Astrocyte of the cerebellum (primary cell): ENCODE results near the gene CCND1.
A peak's percentile ranks its signal among the peaks of the same experiment; 100 is the strongest.

Experiments
- DNase-seq: peaks from one replicate; pipeline ENCODE4 v3.0.0-alpha.2; 2011; ENCODE audit warnings: low read depth
- H3K4me3 ChIP-seq: 2 replicates; pipeline ENCODE4 v1.5.1; 2011; ENCODE audit warnings: mild to moderate bottlenecking, low read depth, low read length, moderate library complexity
- in situ Hi-C: cut with HindIII; loops from 2 replicates; pipeline ENCODE4 v1.10.0; 2017; ENCODE audit warnings: low sequenced_read_pairs
- TF ChIP-seq, protein P1 (sequence below): IDR thresholded peaks from 2 replicates; pipeline ENCODE4 v1.5.1; 2012; ENCODE audit warnings: low read length, low read depth, moderate library complexity, mild to moderate bottlenecking; ENCODE audit errors: missing control alignments

The CCND1 gene

DNA sequence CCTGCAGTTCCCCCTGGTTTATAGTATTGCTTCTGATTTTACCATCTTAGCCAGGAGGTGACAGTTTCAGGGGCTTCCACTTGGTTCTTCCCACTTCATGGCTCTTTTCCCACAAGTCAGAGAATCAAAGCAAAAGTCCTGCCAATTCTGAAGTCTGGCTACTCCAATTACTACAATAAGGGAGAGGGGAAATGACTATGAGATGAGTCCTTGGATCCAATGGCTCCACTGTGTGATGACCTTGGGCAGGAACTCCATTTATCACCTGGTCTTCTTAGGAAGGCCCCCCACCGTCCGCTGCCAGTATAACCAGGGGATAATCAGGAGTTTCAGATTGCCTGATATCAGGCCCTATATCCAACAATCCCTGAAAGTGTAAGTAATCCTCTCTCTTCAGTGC lies 31.6 kb upstream of the CCND1 start:
- no peak overlapping the region for H3K4me3 ChIP-seq
- DNase-seq: peak; percentile 5
- in situ Hi-C loops: no loop called here
- TF ChIP-seq, protein P1, sequence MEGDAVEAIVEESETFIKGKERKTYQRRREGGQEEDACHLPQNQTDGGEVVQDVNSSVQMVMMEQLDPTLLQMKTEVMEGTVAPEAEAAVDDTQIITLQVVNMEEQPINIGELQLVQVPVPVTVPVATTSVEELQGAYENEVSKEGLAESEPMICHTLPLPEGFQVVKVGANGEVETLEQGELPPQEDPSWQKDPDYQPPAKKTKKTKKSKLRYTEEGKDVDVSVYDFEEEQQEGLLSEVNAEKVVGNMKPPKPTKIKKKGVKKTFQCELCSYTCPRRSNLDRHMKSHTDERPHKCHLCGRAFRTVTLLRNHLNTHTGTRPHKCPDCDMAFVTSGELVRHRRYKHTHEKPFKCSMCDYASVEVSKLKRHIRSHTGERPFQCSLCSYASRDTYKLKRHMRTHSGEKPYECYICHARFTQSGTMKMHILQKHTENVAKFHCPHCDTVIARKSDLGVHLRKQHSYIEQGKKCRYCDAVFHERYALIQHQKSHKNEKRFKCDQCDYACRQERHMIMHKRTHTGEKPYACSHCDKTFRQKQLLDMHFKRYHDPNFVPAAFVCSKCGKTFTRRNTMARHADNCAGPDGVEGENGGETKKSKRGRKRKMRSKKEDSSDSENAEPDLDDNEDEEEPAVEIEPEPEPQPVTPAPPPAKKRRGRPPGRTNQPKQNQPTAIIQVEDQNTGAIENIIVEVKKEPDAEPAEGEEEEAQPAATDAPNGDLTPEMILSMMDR: no peak

DNA sequence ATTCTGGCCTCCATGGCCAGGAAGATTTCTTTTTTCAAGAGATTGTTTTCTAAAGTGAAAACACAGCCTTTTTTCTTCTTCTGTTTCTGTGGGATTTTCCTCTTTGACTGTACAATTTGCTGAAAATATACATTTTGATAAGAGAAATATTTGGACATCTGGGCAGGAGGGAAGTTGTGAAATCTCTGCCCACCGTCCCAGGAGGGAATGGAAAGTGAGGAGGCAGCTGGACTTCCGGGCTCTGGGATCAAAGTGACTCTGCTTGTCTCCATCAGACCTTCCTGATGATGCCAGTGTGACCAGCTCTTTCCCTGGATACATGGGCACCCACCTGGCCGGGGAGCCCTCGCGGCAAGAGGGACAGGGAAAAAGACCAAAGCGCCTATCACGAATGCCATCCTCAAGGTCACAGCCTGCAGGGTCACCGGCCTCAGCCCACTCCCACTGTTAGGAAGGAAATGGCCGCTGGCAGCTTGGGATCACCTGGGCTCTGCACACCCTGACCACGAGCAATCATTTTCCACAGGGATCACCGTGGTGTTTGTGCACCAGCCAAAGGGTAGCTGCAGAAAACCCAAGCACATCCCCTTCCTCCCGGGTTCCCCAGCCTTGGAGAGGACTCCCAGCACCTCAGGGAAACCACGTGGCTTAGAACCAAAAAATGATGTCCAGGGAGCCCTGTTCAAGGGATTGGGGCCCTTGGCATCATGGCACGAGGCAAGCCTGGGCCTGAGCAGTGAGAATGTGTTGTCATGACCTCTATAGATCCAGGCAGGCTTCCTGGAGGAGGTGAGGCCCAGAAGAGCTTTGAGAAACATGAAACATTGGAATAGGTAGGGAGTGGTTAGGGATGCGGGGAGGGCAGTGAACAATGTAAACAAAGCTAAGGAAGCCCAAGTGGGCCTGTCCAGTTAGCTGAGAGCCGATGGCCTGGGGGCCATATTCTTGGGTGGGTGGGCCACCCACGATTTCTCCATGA lies 29.1 kb upstream of the CCND1 start:
- TF ChIP-seq, protein P1: no peak
- in situ Hi-C loops: no loop called here
- H3K4me3 ChIP-seq: no peak overlapping the region
- DNase-seq: no peak

DNA sequence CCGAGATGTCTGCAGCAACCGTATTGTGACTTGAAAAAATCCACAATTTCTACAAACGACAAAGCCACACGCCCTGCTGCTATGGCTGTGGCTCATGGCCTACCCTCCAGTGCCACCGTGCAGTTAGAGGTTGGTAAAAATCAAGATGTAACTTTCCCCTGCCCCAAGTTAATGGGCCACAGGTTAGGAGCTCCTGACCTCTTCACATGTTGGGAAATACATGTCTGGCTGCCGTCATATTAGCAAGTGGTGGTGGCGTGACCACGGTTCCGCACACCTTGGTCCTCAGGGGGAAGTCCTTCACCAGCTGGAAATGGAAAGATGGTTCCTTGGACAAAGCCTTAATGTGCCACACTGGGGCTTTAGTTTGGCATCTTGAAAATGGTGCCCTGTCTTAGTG lies 27.4 kb upstream of the CCND1 start:
- TF ChIP-seq, protein P1: no peak
- in situ Hi-C loops: no loop called here
- H3K4me3 ChIP-seq: no peak overlapping the region
- DNase-seq: no peak

DNA sequence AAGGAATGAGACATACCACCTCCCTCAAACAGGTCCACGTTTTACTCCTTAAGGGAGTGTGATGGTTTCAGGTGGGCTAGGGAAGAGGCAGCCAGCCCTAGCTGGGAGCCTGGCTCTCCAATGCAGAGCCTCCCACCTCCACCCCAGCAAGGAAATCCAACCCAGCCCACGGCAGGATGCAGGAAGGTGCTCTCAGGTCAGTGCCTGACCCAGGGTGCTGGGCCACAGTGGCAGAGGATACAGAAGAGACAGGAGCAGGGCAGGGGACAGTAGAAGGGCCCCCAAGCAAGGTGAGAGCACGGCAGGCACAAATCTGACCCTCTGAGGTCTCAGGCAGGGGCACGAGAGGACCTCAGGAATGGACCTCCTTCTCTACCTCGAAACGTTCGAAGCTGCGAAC lies 26.9 kb upstream of the CCND1 start:
- in situ Hi-C loops: no loop called here
- TF ChIP-seq, protein P1: no peak
- no peak for DNase-seq
- H3K4me3 ChIP-seq: no peak overlapping the region

DNA sequence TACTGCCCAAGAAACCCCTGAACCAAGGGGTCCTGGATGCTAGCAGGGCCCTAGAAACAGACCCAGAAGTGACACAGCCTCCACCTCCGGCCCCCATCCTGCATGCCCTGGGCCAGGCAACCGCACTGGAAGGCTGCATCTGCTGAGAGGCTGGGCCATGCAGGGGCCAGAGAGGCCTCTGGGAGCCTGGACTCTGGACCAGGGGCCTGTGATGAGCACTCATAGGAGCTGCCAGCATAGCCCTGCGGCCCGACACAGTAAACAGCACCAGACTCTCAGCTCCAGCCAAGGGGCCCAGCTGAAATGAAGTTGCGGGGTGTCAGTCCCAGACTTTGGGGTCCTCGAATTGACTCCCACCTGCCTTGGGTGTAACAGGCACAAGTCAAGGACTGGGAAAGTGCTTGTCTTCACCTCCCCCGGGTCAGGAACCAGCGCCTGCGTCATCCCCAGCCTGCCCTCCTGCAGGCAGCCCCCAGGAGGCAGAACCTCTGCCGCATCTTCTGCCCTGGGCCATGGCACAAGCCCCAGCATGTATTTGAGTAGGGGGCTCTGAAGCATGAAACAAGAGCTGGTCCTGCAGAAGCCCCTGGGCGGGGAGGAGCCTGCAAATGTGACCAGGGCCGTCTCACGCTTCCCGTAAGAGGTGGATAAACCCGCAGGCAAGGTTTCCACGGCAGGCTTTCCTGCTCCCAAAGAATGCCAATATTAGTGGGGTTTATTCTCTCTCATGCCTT lies 25.2 kb upstream of the CCND1 start:
- no peak for DNase-seq
- in situ Hi-C loops: no loop called here
- no peak overlapping the region for H3K4me3 ChIP-seq
- TF ChIP-seq, protein P1: no peak

DNA sequence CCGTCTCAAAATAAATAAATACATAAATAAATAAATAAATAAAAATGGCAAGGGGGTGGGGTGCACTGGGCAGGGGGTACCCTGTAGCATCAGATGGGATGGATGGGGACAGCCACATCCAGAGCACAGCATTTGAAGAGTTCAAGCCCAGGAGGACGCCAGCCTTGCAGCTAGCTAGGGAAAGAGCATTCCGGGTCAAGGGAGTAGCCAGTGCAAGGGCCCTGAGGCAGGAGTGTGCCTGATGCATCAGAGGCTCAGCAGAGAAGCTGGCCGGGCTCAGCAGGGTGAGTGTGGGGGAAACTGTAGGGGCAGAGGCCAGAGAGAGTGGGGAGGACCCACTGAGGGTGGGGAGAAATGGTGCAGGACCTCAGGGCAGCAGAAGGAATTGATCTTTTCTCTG lies 23.7 kb upstream of the CCND1 start:
- H3K4me3 ChIP-seq: no peak overlapping the region
- DNase-seq: no peak
- in situ Hi-C loops: no loop called here
- TF ChIP-seq, protein P1: no peak
